ENCODE data around the gene ELP1.
"Not testable (repeated sequence)": the region's sequence is repeated elsewhere in the genome, so short reads cannot be mapped to it uniquely, and the experiment has no call there.

DNA sequence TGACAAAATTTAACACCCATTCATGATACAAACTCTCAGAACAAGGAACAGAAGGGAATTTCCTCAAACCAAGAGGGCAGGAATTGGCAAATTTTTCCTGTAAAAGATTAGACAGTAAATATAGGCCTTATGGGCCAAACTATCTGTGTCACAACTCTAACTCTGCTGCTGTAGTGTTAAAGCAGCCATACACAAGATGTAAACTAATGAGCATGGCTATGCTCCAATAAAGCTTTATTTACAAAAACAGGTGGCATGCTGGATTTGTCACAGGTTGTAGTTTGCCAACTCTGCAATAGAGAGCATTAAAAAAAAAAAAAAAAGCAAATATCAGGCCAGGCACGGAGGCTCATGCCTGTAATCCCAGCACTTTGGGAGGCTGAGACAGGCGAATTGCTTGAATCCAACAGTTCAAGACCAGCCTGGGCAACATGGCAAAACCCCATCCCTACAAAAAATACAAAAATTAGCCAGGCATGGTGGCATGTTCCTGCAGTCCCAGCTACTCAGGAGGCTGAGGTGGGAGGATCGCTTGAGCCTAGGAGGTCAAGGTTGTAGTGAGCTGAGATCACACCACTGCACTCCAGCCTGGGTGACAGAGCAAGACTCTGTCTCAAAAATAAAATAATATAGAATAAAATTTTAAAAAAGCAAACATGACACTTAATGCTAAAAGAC is 47.2 kb downstream of the ELP1 start:
- not testable (repeated sequence) for TF ChIP-seq EZH2 (IDR thresholded peaks at IDR 0.05; ENCODE audit: insufficient read depth, poor library complexity, severe bottlenecking); EZH2phosphoT487 (IDR thresholded peaks at IDR 0.05; ENCODE audit: insufficient read depth, low read depth)
